WI38 (cell line): Measurements from ENCODE around the gene MTFR1L.

ENCODE experiments used
- H3K4me3 ChIP-seq: 2 replicates; pipeline ENCODE4 v1.5.1; 2011; ENCODE audit warnings: low read depth, mild to moderate bottlenecking, control low read depth, low read length
- CTCF ChIP-seq: IDR thresholded peaks from 2 replicates; pipeline ENCODE4 v1.5.1; 2012; ENCODE audit warnings: low read depth, mild to moderate bottlenecking, control low read depth, low read length

The MTFR1L gene

GRCh38 chr1:25878690-25879089 lies 58.9 kb downstream of the MTFR1L start:
- no peak for TF ChIP-seq CTCF
- H3K4me3 ChIP-seq = no peak overlapping the region

GRCh38 chr1:25879675-25880074 lies 59.9 kb downstream of the MTFR1L start:
- H3K4me3 ChIP-seq = no peak overlapping the region
- no peak for TF ChIP-seq CTCF

GRCh38 chr1:25880518-25880917 lies 60.8 kb downstream of the MTFR1L start:
- H3K4me3 ChIP-seq = no peak overlapping the region
- no peak for TF ChIP-seq CTCF

GRCh38 chr1:25881266-25881665 lies 61.5 kb downstream of the MTFR1L start:
- H3K4me3 ChIP-seq = no peak overlapping the region
- TF ChIP-seq CTCF = no peak
